Measurements from ENCODE around the gene SRPRA. TPM values are rescaled to one million over a fixed set of nuclear protein-coding genes. Genes with fewer than 3 reads are reported as not detected.

The SRPRA gene
- 62.0 to 70.6 TPM (median 65.6 TPM) in 5 replicates for total RNA-seq (2022; extraction: Qiagen RNA extraction; ENCODE audit: low read depth)

GRCh38 chr11:126268708-126269579, at the start of gene SRPRA, which contains the start of gene FOXRED1:
SRPRA (minus strand) TSS chr11:126268895; CDS start chr11:126268804, 91 bp downstream.
FOXRED1 (plus strand) TSS chr11:126269154; CDS start chr11:126269207, 53 bp downstream.

DNA sequence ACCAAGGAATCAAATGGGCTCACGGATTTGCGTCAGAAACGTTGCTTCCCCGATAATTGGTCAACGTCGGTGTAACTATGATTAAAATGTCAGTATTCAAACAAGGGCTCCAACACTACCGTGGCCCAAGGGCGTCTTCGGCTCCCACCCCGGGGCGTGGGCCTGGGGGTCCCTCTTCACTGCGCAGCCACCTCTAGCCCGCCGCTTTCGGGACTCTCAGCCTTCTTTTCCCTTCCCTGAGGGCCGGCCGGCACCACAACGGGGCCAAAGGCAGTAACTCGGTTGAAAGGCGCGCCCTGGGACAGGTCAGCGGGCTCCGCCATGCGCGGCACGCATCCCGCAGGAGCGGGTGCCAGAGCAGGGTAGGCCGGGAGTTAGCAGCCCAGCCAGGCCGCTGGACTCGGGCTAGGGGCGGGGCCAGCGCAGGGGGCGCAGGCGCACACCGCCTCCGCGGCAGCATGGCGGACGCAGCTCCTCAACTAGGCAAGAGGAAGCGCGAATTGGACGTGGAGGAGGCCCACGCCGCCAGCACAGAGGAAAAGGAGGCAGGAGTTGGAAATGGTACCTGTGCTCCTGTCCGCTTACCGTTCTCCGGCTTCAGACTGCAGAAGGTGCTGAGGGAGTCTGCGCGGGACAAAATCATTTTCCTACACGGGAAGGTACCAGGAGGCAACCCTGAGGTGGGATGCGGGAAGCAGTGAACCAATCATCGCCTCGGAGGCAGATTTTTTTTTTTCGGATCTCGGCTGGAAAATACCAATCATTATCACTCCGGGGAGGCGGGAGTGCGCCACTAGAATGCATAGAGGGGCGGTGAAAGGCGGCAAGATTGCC, 35.1 kb upstream of the SRPRA start, which contains the start of gene DCPS:
TSS of gene DCPS (plus strand) at position 438 of the 834 bp plus-strand sequence. CDS start at position 459, 21 bp downstream.

DNA sequence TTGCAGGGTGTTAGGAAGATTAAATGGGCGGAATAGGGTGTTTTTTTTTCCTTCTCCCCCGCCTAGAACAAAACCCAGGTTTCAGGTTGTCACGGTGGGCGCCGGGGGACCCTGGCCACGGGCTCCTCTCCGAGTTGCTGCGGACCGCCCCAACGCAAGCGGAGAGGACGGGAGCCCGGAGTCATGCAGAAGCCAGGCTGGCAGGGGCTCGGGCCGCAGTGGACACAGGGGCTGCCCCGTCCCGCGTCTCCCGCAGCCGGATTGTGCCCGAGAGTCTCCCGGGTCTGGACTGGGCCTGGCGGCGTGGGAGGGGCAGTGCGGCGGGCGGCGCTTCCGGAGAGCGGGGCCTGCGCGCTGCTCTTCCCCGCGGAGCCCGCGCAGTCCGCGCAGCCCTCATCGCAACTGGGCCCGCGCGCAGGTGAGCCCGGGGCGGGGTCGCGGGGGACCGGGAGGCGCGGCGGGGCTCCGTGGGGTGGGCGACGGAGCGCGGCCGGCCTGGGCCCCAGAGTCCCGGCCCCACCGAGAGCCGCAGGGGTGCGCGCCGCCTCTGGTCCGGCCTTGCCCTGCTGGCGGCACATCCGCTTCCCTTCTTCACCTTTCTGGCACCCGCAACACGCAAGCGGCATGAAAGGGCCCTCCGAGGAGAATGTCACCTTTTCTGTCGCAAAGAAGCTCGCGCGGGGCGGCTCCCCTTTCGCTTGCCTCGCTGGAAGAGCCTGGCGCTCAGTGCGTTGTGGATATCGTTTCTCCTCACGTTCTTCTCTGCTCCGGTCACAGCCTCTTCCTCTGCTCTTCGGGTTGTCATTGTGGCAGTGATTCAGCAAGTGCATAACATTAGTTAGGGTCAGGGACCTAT, 14.3 kb upstream of the SRPRA start, which contains the start of gene TIRAP:
TSS of gene TIRAP (plus strand) at position 358 of the 856 bp plus-strand sequence. CDS start 7,802 bp downstream, outside the sequence.

Other genes with a start within 250 kb of the SRPRA start
- 2.0 to 4.1 TPM (median 3.4 TPM) in 5 replicates for gene CDON, start 206.0 kb downstream of the SRPRA start, total RNA-seq (2022; extraction: Qiagen RNA extraction; ENCODE audit: low read depth)
- 17.8 to 20.6 TPM (median 19.2 TPM) in 5 replicates for gene RPUSD4, start 57.2 kb downstream of the SRPRA start, total RNA-seq (2022; extraction: Qiagen RNA extraction; ENCODE audit: low read depth)
- 13.7 to 18.5 TPM (median 15.8 TPM) in 5 replicates for gene FAM118B, start 57.1 kb downstream of the SRPRA start, total RNA-seq (2022; extraction: Qiagen RNA extraction; ENCODE audit: low read depth)
- 21.1 to 24.5 TPM (median 23.8 TPM) in 5 replicates for gene FOXRED1, start 259 bp upstream of the SRPRA start, total RNA-seq (2022; extraction: Qiagen RNA extraction; ENCODE audit: low read depth)
- gene TIRAP, start 14.2 kb upstream of the SRPRA start, total RNA-seq (2022; extraction: Qiagen RNA extraction; ENCODE audit: low read depth) = 6.7 to 8.4 TPM (median 7.9 TPM) in 5 replicates
- gene DCPS, start 35.2 kb upstream of the SRPRA start, total RNA-seq (2022; extraction: Qiagen RNA extraction; ENCODE audit: low read depth) = 16.3 to 21.2 TPM (median 19.1 TPM) in 5 replicates
- 24.7 to 29.7 TPM (median 25.7 TPM) in 5 replicates for gene ST3GAL4, start 86.8 kb upstream of the SRPRA start, total RNA-seq (2022; extraction: Qiagen RNA extraction; ENCODE audit: low read depth)